Activated CD8-positive, alpha-beta T cell treated with anti-CD3 and anti-CD28 coated beads for 36 hours (primary cell): Measurements from ENCODE around the gene APCDD1. TPM values are rescaled to one million over a fixed set of nuclear protein-coding genes. Genes with fewer than 3 reads are reported as not detected.

Experiments used
- ATAC-seq: fragments of 200-7000 bp; cut with Tn5 transposase; one replicate; pipeline ENCODE4 v1.10.0; 2021; ENCODE audit warnings: mild to moderate bottlenecking, moderate library complexity
- CTCF ChIA-PET: fragments of 350-600 bp; sonication (Branson Sonifier 250); formaldehyde crosslinking; loops from one replicate; lab custom pipeline; 2021; ENCODE audit warnings: antibody characterized with exemption; lab: Charles Lee
- POLR2A ChIA-PET: fragments of 350-600 bp; sonication (Branson Sonifier 250); formaldehyde crosslinking; loops from one replicate; lab custom pipeline; 2021; ENCODE audit warnings: antibody characterized with exemption; lab: Charles Lee
- DNase-seq: peaks from one replicate; pipeline ENCODE4 v3.0.0-alpha.2; 2020
- H3K27ac Mint-ChIP-seq: one replicate; pipeline ENCODE4 v1.8.0; 2021; ENCODE audit warnings: mild to moderate bottlenecking, mixed read lengths
- H3K27me3 Mint-ChIP-seq: one replicate; pipeline ENCODE4 v1.8.0; 2021; ENCODE audit warnings: mixed read lengths
- H3K36me3 Mint-ChIP-seq: one replicate; pipeline ENCODE4 v1.8.0; 2021; ENCODE audit warnings: low read depth, mixed read lengths
- H3K4me1 Mint-ChIP-seq: one replicate; pipeline ENCODE4 v1.8.0; 2021; ENCODE audit warnings: low read depth, mixed read lengths
- H3K4me3 Mint-ChIP-seq: one replicate; pipeline ENCODE4 v1.8.0; 2021; ENCODE audit warnings: mild to moderate bottlenecking, moderate library complexity, mixed read lengths
- H3K9me3 Mint-ChIP-seq: one replicate; pipeline ENCODE4 v1.8.0; 2021; ENCODE audit warnings: mixed read lengths
- CTCF ChIP-seq: fragments of 200-600 bp; IDR thresholded peaks from one replicate; pipeline ENCODE4 v1.8.0; 2022; ENCODE audit warnings: antibody characterized with exemption, mild to moderate bottlenecking
- intact Hi-C: fragments of 100-400 bp; cut with micrococcal nuclease; formaldehyde crosslinking; loops from one replicate; pipeline ENCODE4 v1.10.0; 2022
- total RNA-seq, 2 experiments: library from RNA; stranded (reverse); gene quantifications; one replicate each; pipeline ENCODE4 v1.2.3, GENCODE V29; 2021

Gene APCDD1
- total RNA-seq, 2 experiments from 2014 or later = not detected

- peak; percentile 48 for TF ChIP-seq CTCF
- no peak overlapping the region for H3K4me3 Mint-ChIP-seq
- ChIA-PET CTCF (interaction anchor here (0.6 to 2.5 kb wide), 13 partner anchors 10 to 1505 kb away, joined by 3 to 15 read pairs (median 3); no protein-coding TSS in a partner anchor), POLR2A (interaction anchor here (1.0 kb wide), 1 partner anchor 9 kb away, joined by 3 read pairs; no protein-coding TSS in a partner anchor)
- DNase-seq = peak; percentile 88
- H3K4me1 Mint-ChIP-seq = peaks cover 9% of the 10 kb centered on the region
- no peaks in the 10 kb centered on the region for H3K27me3 Mint-ChIP-seq
- intact Hi-C loops = no loop called here
- H3K9me3 Mint-ChIP-seq = no peaks in the 10 kb centered on the region
- ATAC-seq = peak; percentile 100
- peak overlapping the region; percentile 9 for H3K27ac Mint-ChIP-seq
- H3K36me3 Mint-ChIP-seq = no peaks in the 10 kb centered on the region
These were observed 36.1 kb downstream of the APCDD1 start for GRCh38 chr18:10490401-10491165.

- intact Hi-C loops = no loop called here
- H3K9me3 Mint-ChIP-seq = no peaks in the 10 kb centered on the region
- H3K36me3 Mint-ChIP-seq = no peaks in the 10 kb centered on the region
- no peak overlapping the region for H3K4me3 Mint-ChIP-seq
- TF ChIP-seq CTCF = no peak
- DNase-seq (no peak), ATAC-seq (no peak)
- no peak overlapping the region for H3K27ac Mint-ChIP-seq
- POLR2A ChIA-PET = no interaction called here
- CTCF ChIA-PET = interaction anchor here (0.5 kb wide), 1 partner anchor 59 kb away, joined by 3 read pairs; no protein-coding TSS in a partner anchor
- no peaks in the 10 kb centered on the region for H3K27me3 Mint-ChIP-seq
- H3K4me1 Mint-ChIP-seq = peaks cover 14% of the 10 kb centered on the region
These were observed 41.5 kb downstream of the APCDD1 start for GRCh38 chr18:10495936-10496335.

- Mint-ChIP-seq H3K27ac (no peak overlapping the region), H3K36me3 (no peaks in the 10 kb centered on the region), H3K4me1 (peaks cover 13% of the 10 kb centered on the region), H3K9me3 (no peaks in the 10 kb centered on the region), H3K27me3 (no peaks in the 10 kb centered on the region), H3K4me3 (no peak overlapping the region)
- CTCF ChIA-PET = no interaction called here
- DNase-seq (no peak), ATAC-seq (no peak)
- TF ChIP-seq CTCF = no peak
- intact Hi-C loops = no loop called here
- POLR2A ChIA-PET = no interaction called here
These were observed 42.8 kb downstream of the APCDD1 start for GRCh38 chr18:10497206-10497749.

GRCh38 chr18:10499230-10499629 lies 44.8 kb downstream of the APCDD1 start:
- TF ChIP-seq CTCF = no peak
- ChIA-PET CTCF (no interaction called here), POLR2A (interaction anchor here (1.2 to 1.5 kb wide), 2 partner anchors 14 to 16 kb away, joined by 3 read pairs; no protein-coding TSS in a partner anchor)
- peaks cover 13% of the 10 kb centered on the region for H3K4me1 Mint-ChIP-seq
- peaks cover 2% of the 10 kb centered on the region for H3K27me3 Mint-ChIP-seq
- H3K4me3 Mint-ChIP-seq = no peak overlapping the region
- ATAC-seq (peak; percentile 96), DNase-seq (peak; percentile 61)
- H3K9me3 Mint-ChIP-seq = no peaks in the 10 kb centered on the region
- intact Hi-C loops = no loop called here
- no peak overlapping the region for H3K27ac Mint-ChIP-seq
- no peaks in the 10 kb centered on the region for H3K36me3 Mint-ChIP-seq

- Mint-ChIP-seq H3K9me3 (peaks cover 4% of the 10 kb centered on the region), H3K27ac (no peak overlapping the region), H3K4me3 (no peak overlapping the region), H3K4me1 (peaks cover 13% of the 10 kb centered on the region), H3K27me3 (peaks cover 5% of the 10 kb centered on the region), H3K36me3 (no peaks in the 10 kb centered on the region)
- ChIA-PET POLR2A (no interaction called here), CTCF (no interaction called here)
- no peak for DNase-seq
- intact Hi-C loops = no loop called here
- TF ChIP-seq CTCF = no peak
- ATAC-seq = no peak
These were observed 45.6 kb downstream of the APCDD1 start for GRCh38 chr18:10500038-10500437.
